Measurements from ENCODE around the gene CARD9.

DNA sequence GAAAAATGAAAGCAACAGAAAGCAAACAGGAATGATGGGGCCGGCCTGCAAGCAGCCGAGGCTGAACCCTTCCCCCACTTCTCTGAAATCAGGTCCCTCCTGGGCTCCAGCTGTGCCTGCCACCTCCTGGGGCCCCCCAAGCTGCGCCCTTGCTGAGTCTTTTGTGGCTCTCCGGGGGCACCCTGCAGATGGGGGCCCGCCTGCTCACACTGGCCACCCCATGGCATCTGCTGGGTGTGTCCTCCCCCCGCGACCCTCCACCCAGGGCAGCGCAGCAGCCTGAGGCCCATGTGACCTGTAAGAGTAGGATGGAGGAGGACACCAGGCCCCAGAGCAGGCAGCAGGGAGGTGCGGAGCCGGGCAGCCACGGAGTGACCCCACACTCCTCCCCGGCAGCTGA lies 40.4 kb downstream of the CARD9 start:
- TF ChIP-seq POLR2A (IDR thresholded peaks at IDR 0.05): no peak
- TF ChIP-seq, protein P1, sequence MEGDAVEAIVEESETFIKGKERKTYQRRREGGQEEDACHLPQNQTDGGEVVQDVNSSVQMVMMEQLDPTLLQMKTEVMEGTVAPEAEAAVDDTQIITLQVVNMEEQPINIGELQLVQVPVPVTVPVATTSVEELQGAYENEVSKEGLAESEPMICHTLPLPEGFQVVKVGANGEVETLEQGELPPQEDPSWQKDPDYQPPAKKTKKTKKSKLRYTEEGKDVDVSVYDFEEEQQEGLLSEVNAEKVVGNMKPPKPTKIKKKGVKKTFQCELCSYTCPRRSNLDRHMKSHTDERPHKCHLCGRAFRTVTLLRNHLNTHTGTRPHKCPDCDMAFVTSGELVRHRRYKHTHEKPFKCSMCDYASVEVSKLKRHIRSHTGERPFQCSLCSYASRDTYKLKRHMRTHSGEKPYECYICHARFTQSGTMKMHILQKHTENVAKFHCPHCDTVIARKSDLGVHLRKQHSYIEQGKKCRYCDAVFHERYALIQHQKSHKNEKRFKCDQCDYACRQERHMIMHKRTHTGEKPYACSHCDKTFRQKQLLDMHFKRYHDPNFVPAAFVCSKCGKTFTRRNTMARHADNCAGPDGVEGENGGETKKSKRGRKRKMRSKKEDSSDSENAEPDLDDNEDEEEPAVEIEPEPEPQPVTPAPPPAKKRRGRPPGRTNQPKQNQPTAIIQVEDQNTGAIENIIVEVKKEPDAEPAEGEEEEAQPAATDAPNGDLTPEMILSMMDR (IDR thresholded peaks at IDR 0.05): no peak
- TF ChIP-seq POLR2AphosphoS5 (IDR thresholded peaks at IDR 0.05): no peak

Measured in transverse colon (tissue), 4 donors.